Keratinocyte (primary cell): ENCODE results near the gene FHIT. TPM values are rescaled to one million over a fixed set of nuclear protein-coding genes. Genes with fewer than 3 reads are reported as not detected.
A peak's percentile ranks its signal among the peaks of the same experiment; 100 is the strongest.

Source experiments
- DNase-seq: peaks from one replicate; pipeline ENCODE4 v3.0.0-alpha.2; 2011; ENCODE audit warnings: low read depth, missing footprints, low spot score
- FAIRE-seq: peaks from 2 replicates; lab custom pipeline; 2011; peaks lifted over from hg19 to GRCh38; lab: Jason Lieb, UNC
- H2AFZ ChIP-seq: 2 replicates; pipeline ENCODE4 v1.6.0; 2012; ENCODE audit warnings: low read length, control low read depth, inconsistent platforms; ENCODE audit not compliant: control insufficient read depth
- H3K27ac ChIP-seq: 2 replicates; pipeline ENCODE4 v1.5.1; 2011; ENCODE audit warnings: low read length; ENCODE audit not compliant: control insufficient read depth, insufficient read depth
- H3K27me3 ChIP-seq: 3 replicates; pipeline ENCODE4 v1.6.0; 2011; ENCODE audit warnings: low read length; ENCODE audit not compliant: control insufficient read depth, insufficient read depth; ENCODE audit errors: extremely low read depth
- H3K36me3 ChIP-seq, 2 experiments: 2 replicates in 1 of 2; 3 replicates in 1 of 2; pipeline ENCODE4 v1.5.1; 2011; ENCODE audit warnings: low read length in 2 of 2, mild to moderate bottlenecking in 1 of 2; ENCODE audit not compliant: control insufficient read depth in 2 of 2, insufficient read depth in 2 of 2; ENCODE audit errors: extremely low read depth in 1 of 2
- H3K4me1 ChIP-seq: 3 replicates; pipeline ENCODE4 v1.5.1; 2011; ENCODE audit warnings: low read length; ENCODE audit not compliant: control insufficient read depth, insufficient read depth; ENCODE audit errors: extremely low read depth
- H3K4me2 ChIP-seq: 3 replicates; pipeline ENCODE4 v1.6.0; 2011; ENCODE audit warnings: low read depth, low read length; ENCODE audit not compliant: control insufficient read depth, insufficient read depth; ENCODE audit errors: extremely low read depth
- H3K4me3 ChIP-seq, 3 experiments: fragments of 200-600 bp in 1 of 3; sonication (generic) in 1 of 3; 2 replicates in 2 of 3; 3 replicates in 1 of 3; pipeline ENCODE4 v1.5.1; 2011 to 2016; ENCODE audit warnings: low read length in 3 of 3, mild to moderate bottlenecking in 3 of 3, control low read depth in 2 of 3, inconsistent platforms in 1 of 3, low read depth in 1 of 3, mixed read lengths in 1 of 3, mixed run types in 1 of 3, moderate library complexity in 1 of 3; ENCODE audit not compliant: control insufficient read depth in 2 of 3, insufficient read depth in 2 of 3; ENCODE audit errors: extremely low read depth in 1 of 3
- H3K79me2 ChIP-seq: 2 replicates; pipeline ENCODE4 v1.6.0; 2012; ENCODE audit warnings: low read length; ENCODE audit not compliant: control insufficient read depth, insufficient read depth
- H3K9ac ChIP-seq: 3 replicates; pipeline ENCODE4 v1.6.0; 2011; ENCODE audit warnings: low read length; ENCODE audit not compliant: control insufficient read depth, insufficient read depth; ENCODE audit errors: extremely low read depth
- H3K9me1 ChIP-seq: 3 replicates; pipeline ENCODE4 v1.6.0; 2011; ENCODE audit warnings: low read length; ENCODE audit not compliant: control insufficient read depth, insufficient read depth; ENCODE audit errors: extremely low read depth
- H3K9me3 ChIP-seq: 2 replicates; pipeline ENCODE4 v1.5.1; 2012; ENCODE audit warnings: low read depth, low read length; ENCODE audit not compliant: control insufficient read depth
- H4K20me1 ChIP-seq: 3 replicates; pipeline ENCODE4 v1.6.0; 2011; ENCODE audit warnings: low read length; ENCODE audit not compliant: control insufficient read depth, insufficient read depth; ENCODE audit errors: extremely low read depth
- CTCF ChIP-seq, 3 experiments: IDR thresholded peaks in 1 of 3; conservative IDR thresholded peaks in 1 of 3; optimal IDR thresholded peaks in 1 of 3; 2 replicates in 2 of 3; 3 replicates in 1 of 3; pipeline versions ENCODE3 to v1.5.1; 2011; ENCODE audit warnings: low read length in 3 of 3, mild to moderate bottlenecking in 3 of 3, moderate library complexity in 2 of 3, control low read depth in 1 of 3, inconsistent platforms in 1 of 3; ENCODE audit not compliant: insufficient read depth in 2 of 3; ENCODE audit errors: extremely low read depth in 1 of 3
- EZH2 ChIP-seq: IDR thresholded peaks from one replicate; pipeline ENCODE4 v1.6.1; 2012; ENCODE audit warnings: inconsistent platforms, mild to moderate bottlenecking, low read length, moderate library complexity
- dilution Hi-C: fragments of 300-500 bp; cut with MboI; formaldehyde crosslinking; loops from one replicate; pipeline ENCODE4 v1.7.0; 2020; ENCODE audit warnings: low sequenced_read_pairs; ENCODE audit not compliant: extremely low pct_ligation_motif_present
- polyA plus RNA-seq, 5 experiments: library from polyadenylated mRNA; depleted of rRNA in 3 of 5; stranded (reverse) in 3 of 5; stranded (forward) in 1 of 5; unstranded in 1 of 5; fragments of >200 nt; gene quantifications; 1 replicate in 1 of 5; 2 replicates in 3 of 5; 3 replicates in 1 of 5; pipeline versions ENCODE4 v1.2.1 to v1.2.3, GENCODE V29; 2011 to 2012; ENCODE audit warnings: missing spikeins in 2 of 5, low read depth in 1 of 5, low replicate concordance in 1 of 5

The FHIT gene
- polyA plus RNA-seq, 1 donor (not counting 4 experiments of a cell fraction or from before 2014, with no cell fraction given): 2.2 TPM

GRCh38 chr3:59818919-59819300 is 1432.3 kb downstream of the FHIT start:
- Histone ChIP-seq H2AFZ (no peak overlapping the region), H3K27ac (no peak overlapping the region), H3K9ac (no peak overlapping the region)

GRCh38 chr3:59818033-59818918 is 1433.0 kb downstream of the FHIT start:
- TF ChIP-seq EZH2: no peak
- no peak for TF ChIP-seq CTCF (optimal IDR thresholded peaks at IDR 0.05 in 1 of 3, IDR thresholded peaks at IDR 0.05 in 1 of 3, conservative IDR thresholded peaks at IDR 0.05 in 1 of 3; ENCODE audit: extremely low read depth in 1 of 3, insufficient read depth in 2 of 3, low read length in 3 of 3)

More at GRCh38 chr3:59818919-59819300, 1432.3 kb downstream of the FHIT start:
- Histone ChIP-seq H3K4me3 (no peak overlapping the region), H4K20me1 (no peaks in the 10 kb centered on the region), H3K27me3 (no peaks in the 10 kb centered on the region), H3K9me1 (no peaks in the 10 kb centered on the region), H3K9me3 (no peaks in the 10 kb centered on the region), H3K4me1 (peaks cover 21% of the 10 kb centered on the region), H3K36me3 (no peaks in the 10 kb centered on the region), H3K4me2 (peak overlapping the region; percentile 25), H3K79me2 (no peaks in the 10 kb centered on the region)
- DNase-seq: no peak
- FAIRE-seq: no peak
- dilution Hi-C loops: no loop called here
- no peak for TF ChIP-seq CTCF (optimal IDR thresholded peaks at IDR 0.05 in 1 of 3, IDR thresholded peaks at IDR 0.05 in 1 of 3, conservative IDR thresholded peaks at IDR 0.05 in 1 of 3; ENCODE audit: extremely low read depth in 1 of 3, insufficient read depth in 2 of 3, low read length in 3 of 3)
- TF ChIP-seq EZH2: no peak

More at GRCh38 chr3:59818033-59818918, 1433.0 kb downstream of the FHIT start:
- H3K4me3 ChIP-seq: no peak overlapping the region
- H3K27me3 ChIP-seq: no peaks in the 10 kb centered on the region
- H3K9me3 ChIP-seq: no peaks in the 10 kb centered on the region
- FAIRE-seq: peak; percentile 74
- H4K20me1 ChIP-seq: no peaks in the 10 kb centered on the region
- H2AFZ ChIP-seq: no peak overlapping the region
- dilution Hi-C loops: no loop called here
- H3K27ac ChIP-seq: no peak overlapping the region
- peaks cover 21% of the 10 kb centered on the region for H3K4me1 ChIP-seq
- no peak overlapping the region for H3K9ac ChIP-seq
- no peaks in the 10 kb centered on the region for H3K79me2 ChIP-seq
- no peaks in the 10 kb centered on the region for H3K9me1 ChIP-seq
- H3K4me2 ChIP-seq: peak overlapping the region; percentile 25
- DNase-seq: no peak
- H3K36me3 ChIP-seq: no peaks in the 10 kb centered on the region
